ENCODE data around the gene SMNDC1. TPM values are rescaled to one million over a fixed set of nuclear protein-coding genes. Genes with fewer than 3 reads are reported as not detected.
"Not testable (repeated sequence)": the region's sequence is repeated elsewhere in the genome, so short reads cannot be mapped to it uniquely, and the experiment has no call there.

Gene SMNDC1
- total RNA-seq, 4 donors from 2014 or later: 12.0 to 20.4 (median 17.4) TPM

- Histone ChIP-seq H3K4me3 (no peak overlapping the region), H3K27ac (peak overlapping the region; percentile 84 to 99 (median 86)), H3K36me3 (peaks cover 0 to 4% of the 10 kb centered on the region in 2 donors), H3K4me1 (peaks cover 3 to 72% (median 29%) of the 10 kb centered on the region in 3 donors), H3K9me3 (no peaks in the 10 kb centered on the region), H3K27me3 (no peaks in the 10 kb centered on the region)
- 11 to 15% methylated on average over 1 of the region's 1 CpG for WGBS, 2 donors (ENCODE audit: low coverage in 1 of 2)
- no peak for TF ChIP-seq EP300 (IDR thresholded peaks at IDR 0.05)
- TF ChIP-seq POLR2A (IDR thresholded peaks at IDR 0.05): no peak
- no peak for TF ChIP-seq POLR2AphosphoS5 (IDR thresholded peaks at IDR 0.05)
- TF ChIP-seq CTCF (IDR thresholded peaks at IDR 0.05): no peak
- peak; percentile 65 for ATAC-seq
Measured at GRCh38 chr10:110260746-110261477, 43.8 kb downstream of the SMNDC1 start.

- Histone ChIP-seq H3K27ac (peak overlapping the region in 3 of 4 donors; percentile 84 to 86 (median 86)), H3K4me3 (no peak overlapping the region), H3K9me3 (no peaks in the 10 kb centered on the region), H3K36me3 (peaks cover 0 to 14% of the 10 kb centered on the region in 2 donors), H3K27me3 (no peaks in the 10 kb centered on the region), H3K4me1 (peaks cover 3 to 59% (median 29%) of the 10 kb centered on the region in 3 donors)
- TF ChIP-seq POLR2AphosphoS5 (IDR thresholded peaks at IDR 0.05): no peak
- TF ChIP-seq POLR2A (IDR thresholded peaks at IDR 0.05): no peak
- no peak for TF ChIP-seq EP300 (IDR thresholded peaks at IDR 0.05)
- TF ChIP-seq CTCF (IDR thresholded peaks at IDR 0.05): no peak
- no peak for ATAC-seq
Measured at GRCh38 chr10:110259317-110259716, 45.4 kb downstream of the SMNDC1 start.

GRCh38 chr10:110258542-110258941, 46.2 kb downstream of the SMNDC1 start:
- TF ChIP-seq POLR2A (IDR thresholded peaks at IDR 0.05) (no peak), EP300 (IDR thresholded peaks at IDR 0.05) (no peak), POLR2AphosphoS5 (IDR thresholded peaks at IDR 0.05) (no peak), CTCF (IDR thresholded peaks at IDR 0.05) (no peak)
- no peaks in the 10 kb centered on the region for H3K27me3 ChIP-seq
- H3K9me3 ChIP-seq: no peaks in the 10 kb centered on the region
- H3K36me3 ChIP-seq: peaks cover 0 to 14% of the 10 kb centered on the region in 2 donors
- 53 to 71% methylated on average over 1 of the region's 1 CpG for WGBS, 2 donors (ENCODE audit: low coverage in 1 of 2)
- ATAC-seq: no peak
- H3K4me1 ChIP-seq: peaks cover 3 to 59% (median 26%) of the 10 kb centered on the region in 3 donors
- peak overlapping the region in 2 of 4 donors; percentile 84 to 86 for H3K27ac ChIP-seq
- no peak overlapping the region for H3K4me3 ChIP-seq

GRCh38 chr10:110254467-110254866, 50.3 kb downstream of the SMNDC1 start:
- Histone ChIP-seq H3K4me1 (peaks cover 0 to 59% (median under 1%) of the 10 kb centered on the region in 3 donors), H3K36me3 (peaks cover 0 to 14% of the 10 kb centered on the region in 2 donors), H3K9me3 (no peaks in the 10 kb centered on the region), H3K4me3 (no peak overlapping the region), H3K27ac (peak overlapping the region in 1 of 4 donors; percentile 25), H3K27me3 (no peaks in the 10 kb centered on the region)
- ATAC-seq: no peak
- TF ChIP-seq CTCF (IDR thresholded peaks at IDR 0.05) (no peak), POLR2AphosphoS5 (IDR thresholded peaks at IDR 0.05) (no peak), EP300 (IDR thresholded peaks at IDR 0.05) (no peak), POLR2A (IDR thresholded peaks at IDR 0.05) (no peak)

GRCh38 chr10:110252151-110252550, 52.6 kb downstream of the SMNDC1 start:
- TF ChIP-seq POLR2A (IDR thresholded peaks at IDR 0.05) (no peak), CTCF (IDR thresholded peaks at IDR 0.05) (no peak), EP300 (IDR thresholded peaks at IDR 0.05) (no peak), POLR2AphosphoS5 (IDR thresholded peaks at IDR 0.05) (no peak)
- WGBS, 2 donors (ENCODE audit: low coverage in 1 of 2): 67 to 93% methylated on average over 1 of the region's 1 CpG
- Histone ChIP-seq H3K4me1 (peaks cover 0 to 54% (median 0%) of the 10 kb centered on the region in 3 donors), H3K4me3 (no peak overlapping the region), H3K9me3 (no peaks in the 10 kb centered on the region), H3K27me3 (no peaks in the 10 kb centered on the region), H3K27ac (peak overlapping the region in 1 of 4 donors; percentile 5), H3K36me3 (peaks cover 0 to 14% of the 10 kb centered on the region in 2 donors)
- ATAC-seq: no peak

GRCh38 chr10:110251392-110251791, 53.3 kb downstream of the SMNDC1 start:
- H3K9me3 ChIP-seq, H3K27me3 ChIP-seq, H3K27ac ChIP-seq, ATAC-seq, H3K4me3 ChIP-seq: not testable (repeated sequence)
- Histone ChIP-seq H3K36me3 (peaks cover 0 to 19% of the 10 kb centered on the region in 2 donors), H3K4me1 (peaks cover 0 to 56% (median 0%) of the 10 kb centered on the region in 3 donors)
- WGBS, 2 donors (ENCODE audit: low coverage in 1 of 2): 56 to 83% methylated on average over 1 of the region's 1 CpG

GRCh38 chr10:110249489-110249888, 55.2 kb downstream of the SMNDC1 start:
- Histone ChIP-seq H3K4me1 (peaks cover 0 to 64% (median 0%) of the 10 kb centered on the region in 3 donors), H3K36me3 (peaks cover 0 to 19% of the 10 kb centered on the region in 2 donors)
- not testable (repeated sequence) for H3K9me3 ChIP-seq, H3K4me3 ChIP-seq, H3K27me3 ChIP-seq, H3K27ac ChIP-seq, ATAC-seq
- 75 to 78% methylated on average over 1 of the region's 1 CpG for WGBS, 2 donors (ENCODE audit: low coverage in 1 of 2)

Data from gastroesophageal sphincter (tissue), 4 donors.